WTC11 (cell line): Measurements from ENCODE around the gene PRAMEF33.
"Not testable (repeated sequence)": the region's sequence is repeated elsewhere in the genome, so short reads cannot be mapped to it uniquely, and the experiment has no call there.

Source experiments
- EMX1 ChIP-seq: fragments of 250-450 bp; sonication (Bioruptor Pico); IDR thresholded peaks from 2 replicates; pipeline ENCODE4 v1.8.0; 2021; ENCODE audit warnings: mild to moderate bottlenecking
- GABPB1 ChIP-seq: sonication (generic); formaldehyde crosslinking; IDR thresholded peaks from 2 replicates; pipeline ENCODE4 v1.8.1; 2023; ENCODE audit warnings: mild to moderate bottlenecking, missing genetic modification reagents
- IRF2 ChIP-seq: sonication (generic); formaldehyde crosslinking; IDR thresholded peaks from 2 replicates; pipeline ENCODE4 v1.8.0; 2022; ENCODE audit warnings: low read depth, missing genetic modification reagents, borderline replicate concordance
- NFYB ChIP-seq: sonication (generic); formaldehyde crosslinking; conservative IDR thresholded peaks from 2 replicates; pipeline ENCODE4 v1.8.0; 2022; ENCODE audit warnings: low read depth, missing genetic modification reagents
- NR2C2 ChIP-seq: sonication (generic); formaldehyde crosslinking; IDR thresholded peaks from 2 replicates; pipeline ENCODE4 v1.8.0; 2022; ENCODE audit warnings: mild to moderate bottlenecking, missing genetic modification reagents
- SP1 ChIP-seq: sonication (generic); formaldehyde crosslinking; conservative IDR thresholded peaks from 2 replicates; pipeline ENCODE4 v1.8.1; 2022; ENCODE audit warnings: missing genetic modification reagents
- TF ChIP-seq, protein P1 (sequence below): fragments of 200-600 bp; IDR thresholded peaks from 2 replicates; pipeline ENCODE4 v1.8.0; 2022; ENCODE audit warnings: antibody characterized with exemption
- TF ChIP-seq, protein P2 (sequence below): sonication (generic); formaldehyde crosslinking; IDR thresholded peaks from 2 replicates; pipeline ENCODE4 v1.8.1; 2023; ENCODE audit warnings: mild to moderate bottlenecking, moderate library complexity, missing genetic modification reagents
- TF ChIP-seq, protein P3 (sequence below): sonication (generic); formaldehyde crosslinking; IDR thresholded peaks from 2 replicates; pipeline ENCODE4 v1.8.1; 2022; ENCODE audit warnings: low read depth, missing genetic modification reagents, borderline replicate concordance

DNA sequence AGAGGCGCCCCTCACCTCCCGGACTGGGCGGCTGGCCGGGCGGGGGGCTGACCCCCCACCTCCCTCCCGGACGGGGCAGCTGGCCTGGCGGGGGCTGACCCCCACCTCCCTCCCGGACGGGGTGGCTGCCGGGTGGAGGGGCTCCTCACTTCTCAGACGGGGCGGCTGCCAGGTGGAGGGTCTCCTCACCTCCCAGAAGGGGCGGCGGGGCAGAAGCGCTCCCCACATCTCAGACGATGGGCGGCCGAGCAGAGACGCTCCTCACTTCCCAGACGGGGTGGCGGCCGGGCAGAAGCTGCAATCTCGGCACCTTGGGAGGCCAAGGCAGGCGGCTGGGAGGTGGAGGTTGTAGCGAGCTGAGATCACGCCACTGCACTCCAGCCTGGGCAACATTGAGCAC is 4.6 kb upstream of the PRAMEF33 start:
- TF ChIP-seq SP1 (CRISPR knock-in tag); NR2C2 (CRISPR knock-in tag); IRF2; NFYB; EMX1 (CRISPR knock-in tag); GABPB1 (CRISPR knock-in tag): not testable (repeated sequence)
- TF ChIP-seq, protein P1, sequence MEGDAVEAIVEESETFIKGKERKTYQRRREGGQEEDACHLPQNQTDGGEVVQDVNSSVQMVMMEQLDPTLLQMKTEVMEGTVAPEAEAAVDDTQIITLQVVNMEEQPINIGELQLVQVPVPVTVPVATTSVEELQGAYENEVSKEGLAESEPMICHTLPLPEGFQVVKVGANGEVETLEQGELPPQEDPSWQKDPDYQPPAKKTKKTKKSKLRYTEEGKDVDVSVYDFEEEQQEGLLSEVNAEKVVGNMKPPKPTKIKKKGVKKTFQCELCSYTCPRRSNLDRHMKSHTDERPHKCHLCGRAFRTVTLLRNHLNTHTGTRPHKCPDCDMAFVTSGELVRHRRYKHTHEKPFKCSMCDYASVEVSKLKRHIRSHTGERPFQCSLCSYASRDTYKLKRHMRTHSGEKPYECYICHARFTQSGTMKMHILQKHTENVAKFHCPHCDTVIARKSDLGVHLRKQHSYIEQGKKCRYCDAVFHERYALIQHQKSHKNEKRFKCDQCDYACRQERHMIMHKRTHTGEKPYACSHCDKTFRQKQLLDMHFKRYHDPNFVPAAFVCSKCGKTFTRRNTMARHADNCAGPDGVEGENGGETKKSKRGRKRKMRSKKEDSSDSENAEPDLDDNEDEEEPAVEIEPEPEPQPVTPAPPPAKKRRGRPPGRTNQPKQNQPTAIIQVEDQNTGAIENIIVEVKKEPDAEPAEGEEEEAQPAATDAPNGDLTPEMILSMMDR = not testable (repeated sequence)
- TF ChIP-seq, protein P2, sequence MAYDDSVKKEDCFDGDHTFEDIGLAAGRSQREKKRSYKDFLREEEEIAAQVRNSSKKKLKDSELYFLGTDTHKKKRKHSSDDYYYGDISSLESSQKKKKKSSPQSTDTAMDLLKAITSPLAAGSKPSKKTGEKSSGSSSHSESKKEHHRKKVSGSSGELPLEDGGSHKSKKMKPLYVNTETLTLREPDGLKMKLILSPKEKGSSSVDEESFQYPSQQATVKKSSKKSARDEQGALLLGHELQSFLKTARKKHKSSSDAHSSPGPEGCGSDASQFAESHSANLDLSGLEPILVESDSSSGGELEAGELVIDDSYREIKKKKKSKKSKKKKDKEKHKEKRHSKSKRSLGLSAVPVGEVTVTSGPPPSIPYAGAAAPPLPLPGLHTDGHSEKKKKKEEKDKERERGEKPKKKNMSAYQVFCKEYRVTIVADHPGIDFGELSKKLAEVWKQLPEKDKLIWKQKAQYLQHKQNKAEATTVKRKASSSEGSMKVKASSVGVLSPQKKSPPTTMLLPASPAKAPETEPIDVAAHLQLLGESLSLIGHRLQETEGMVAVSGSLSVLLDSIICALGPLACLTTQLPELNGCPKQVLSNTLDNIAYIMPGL (CRISPR knock-in tag) = not testable (repeated sequence)
- TF ChIP-seq, protein P3, sequence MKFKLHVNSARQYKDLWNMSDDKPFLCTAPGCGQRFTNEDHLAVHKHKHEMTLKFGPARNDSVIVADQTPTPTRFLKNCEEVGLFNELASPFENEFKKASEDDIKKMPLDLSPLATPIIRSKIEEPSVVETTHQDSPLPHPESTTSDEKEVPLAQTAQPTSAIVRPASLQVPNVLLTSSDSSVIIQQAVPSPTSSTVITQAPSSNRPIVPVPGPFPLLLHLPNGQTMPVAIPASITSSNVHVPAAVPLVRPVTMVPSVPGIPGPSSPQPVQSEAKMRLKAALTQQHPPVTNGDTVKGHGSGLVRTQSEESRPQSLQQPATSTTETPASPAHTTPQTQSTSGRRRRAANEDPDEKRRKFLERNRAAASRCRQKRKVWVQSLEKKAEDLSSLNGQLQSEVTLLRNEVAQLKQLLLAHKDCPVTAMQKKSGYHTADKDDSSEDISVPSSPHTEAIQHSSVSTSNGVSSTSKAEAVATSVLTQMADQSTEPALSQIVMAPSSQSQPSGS (CRISPR knock-in tag) = not testable (repeated sequence)
